ENCODE results near the gene RAPGEF4. TPM values are rescaled to one million over a fixed set of nuclear protein-coding genes. Genes with fewer than 3 reads are reported as not detected.

RAPGEF4 gene
- total RNA-seq, 1 donor: 2.6 TPM

- DNase-seq (ENCODE audit: low read depth): no peak
- H3K4me3 ChIP-seq (ENCODE audit: low read depth, low read length): no peak overlapping the region
- TF ChIP-seq, protein P1, sequence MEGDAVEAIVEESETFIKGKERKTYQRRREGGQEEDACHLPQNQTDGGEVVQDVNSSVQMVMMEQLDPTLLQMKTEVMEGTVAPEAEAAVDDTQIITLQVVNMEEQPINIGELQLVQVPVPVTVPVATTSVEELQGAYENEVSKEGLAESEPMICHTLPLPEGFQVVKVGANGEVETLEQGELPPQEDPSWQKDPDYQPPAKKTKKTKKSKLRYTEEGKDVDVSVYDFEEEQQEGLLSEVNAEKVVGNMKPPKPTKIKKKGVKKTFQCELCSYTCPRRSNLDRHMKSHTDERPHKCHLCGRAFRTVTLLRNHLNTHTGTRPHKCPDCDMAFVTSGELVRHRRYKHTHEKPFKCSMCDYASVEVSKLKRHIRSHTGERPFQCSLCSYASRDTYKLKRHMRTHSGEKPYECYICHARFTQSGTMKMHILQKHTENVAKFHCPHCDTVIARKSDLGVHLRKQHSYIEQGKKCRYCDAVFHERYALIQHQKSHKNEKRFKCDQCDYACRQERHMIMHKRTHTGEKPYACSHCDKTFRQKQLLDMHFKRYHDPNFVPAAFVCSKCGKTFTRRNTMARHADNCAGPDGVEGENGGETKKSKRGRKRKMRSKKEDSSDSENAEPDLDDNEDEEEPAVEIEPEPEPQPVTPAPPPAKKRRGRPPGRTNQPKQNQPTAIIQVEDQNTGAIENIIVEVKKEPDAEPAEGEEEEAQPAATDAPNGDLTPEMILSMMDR (IDR thresholded peaks at IDR 0.05; ENCODE audit: insufficient read depth, low read depth, low read length): peak; percentile 43
These were observed 241.8 kb downstream of the RAPGEF4 start for GRCh38 chr2:172977270-172978062.

DNA sequence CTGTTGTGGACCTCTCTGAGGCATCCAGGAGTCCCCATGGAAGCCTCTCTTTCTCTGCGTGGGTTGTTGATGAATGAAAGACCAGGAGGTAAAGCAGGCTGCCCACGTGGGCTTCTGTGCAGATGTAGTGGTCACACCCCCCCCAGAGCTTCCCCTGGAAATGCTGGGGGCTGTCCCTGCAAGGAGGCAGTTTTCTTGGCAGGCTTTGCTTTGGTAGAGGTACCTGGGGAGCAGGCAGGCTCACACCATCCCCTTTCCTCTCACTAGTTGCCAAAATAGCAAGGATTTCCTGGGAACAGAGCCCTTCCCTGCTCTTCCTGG is 242.4 kb downstream of the RAPGEF4 start:
- TF ChIP-seq, protein P1 (IDR thresholded peaks at IDR 0.05; ENCODE audit: insufficient read depth, low read depth, low read length): no peak
- DNase-seq (ENCODE audit: low read depth): no peak
- no peak overlapping the region for H3K4me3 ChIP-seq (ENCODE audit: low read depth, low read length)

DNA sequence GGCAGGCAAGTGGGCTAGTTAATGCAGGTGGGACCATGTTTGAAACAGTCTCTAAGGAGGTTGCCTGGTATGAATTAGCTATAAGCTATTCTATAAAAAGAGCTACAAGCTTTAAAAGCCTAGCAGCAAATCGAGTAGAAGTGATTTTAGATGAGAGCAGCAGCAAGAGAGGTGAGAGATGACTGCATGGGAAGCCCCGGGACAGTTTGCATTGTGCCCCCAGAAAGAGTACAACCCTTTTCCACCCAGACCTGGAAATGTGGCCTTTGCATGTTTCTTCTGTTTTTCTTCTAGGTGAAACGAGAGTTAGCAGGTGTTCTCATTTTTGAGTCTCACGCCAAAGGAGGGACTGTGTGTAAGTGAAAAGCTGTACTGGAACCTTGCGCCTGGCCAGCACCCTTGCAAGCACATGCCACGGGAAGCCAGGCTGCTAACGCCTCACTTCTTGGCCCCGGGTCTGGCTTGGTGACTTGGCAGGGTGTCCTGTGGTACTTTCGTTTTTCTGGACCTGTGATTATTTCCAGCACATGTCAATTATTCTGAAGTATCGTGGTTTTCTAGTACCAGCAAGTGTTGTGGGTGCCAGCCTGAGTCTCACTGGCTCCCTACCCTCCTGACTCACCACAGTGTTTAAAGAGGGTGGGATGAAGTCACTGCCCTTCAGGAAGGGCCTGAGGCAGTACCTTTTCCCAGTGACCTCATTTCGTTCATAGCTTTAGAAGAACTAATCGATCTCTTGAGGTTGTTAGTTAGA is 249.7 kb downstream of the RAPGEF4 start:
- TF ChIP-seq, protein P1 (IDR thresholded peaks at IDR 0.05; ENCODE audit: insufficient read depth, low read depth, low read length): no peak
- DNase-seq (ENCODE audit: low read depth): no peak
- H3K4me3 ChIP-seq (ENCODE audit: low read depth, low read length): no peak overlapping the region

DNA sequence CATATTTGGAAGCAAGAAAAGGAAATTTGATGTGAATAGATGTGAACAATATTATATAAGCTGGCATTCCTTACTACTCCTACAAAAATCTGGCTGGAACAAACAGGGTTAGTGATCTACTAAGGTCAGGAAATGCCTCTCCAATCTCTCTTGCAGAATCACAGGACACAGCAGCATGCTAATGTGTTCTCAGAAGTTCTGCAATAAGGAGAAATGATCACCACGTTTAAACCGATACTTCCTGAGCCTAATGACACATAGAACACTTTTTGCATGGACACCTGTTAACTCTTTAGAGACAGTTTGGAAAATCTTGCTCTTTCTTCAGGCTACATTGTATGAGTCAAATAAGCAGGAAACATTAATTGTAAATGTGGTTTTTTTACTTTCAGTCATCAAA is 250.4 kb downstream of the RAPGEF4 start:
- no peak for DNase-seq (ENCODE audit: low read depth)
- TF ChIP-seq, protein P1 (IDR thresholded peaks at IDR 0.05; ENCODE audit: insufficient read depth, low read depth, low read length): no peak
- no peak overlapping the region for H3K4me3 ChIP-seq (ENCODE audit: low read depth, low read length)

GRCh38 chr2:172988728-172989127 is 253.1 kb downstream of the RAPGEF4 start:
- TF ChIP-seq, protein P1 (IDR thresholded peaks at IDR 0.05; ENCODE audit: insufficient read depth, low read depth, low read length): no peak
- no peak for DNase-seq (ENCODE audit: low read depth)
- H3K4me3 ChIP-seq (ENCODE audit: low read depth, low read length): no peak overlapping the region

DNA sequence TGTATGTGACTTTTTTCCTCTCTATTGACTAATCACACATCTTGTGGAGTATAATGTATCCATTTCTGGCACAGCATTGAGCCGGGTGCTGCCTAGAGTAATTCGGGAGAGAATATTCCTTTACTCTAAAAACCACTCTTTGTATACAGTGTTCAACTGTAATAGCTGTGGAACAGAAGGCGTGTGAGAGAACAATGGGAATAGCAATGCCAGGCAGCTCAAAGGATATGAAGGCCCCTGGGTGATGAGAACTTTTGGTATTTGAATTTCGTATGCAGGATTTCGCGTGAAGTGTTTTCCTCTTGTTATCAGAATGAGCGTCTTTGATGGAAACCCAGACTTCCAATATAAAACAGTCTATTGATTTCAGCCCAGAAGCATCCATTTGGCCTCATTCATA is 255.4 kb downstream of the RAPGEF4 start:
- H3K4me3 ChIP-seq (ENCODE audit: low read depth, low read length): no peak overlapping the region
- no peak for DNase-seq (ENCODE audit: low read depth)
- TF ChIP-seq, protein P1 (IDR thresholded peaks at IDR 0.05; ENCODE audit: insufficient read depth, low read depth, low read length): no peak

All from fibroblast of villous mesenchyme (primary cell).